ENCODE data around the gene LRRC4B. TPM values are rescaled to one million over a fixed set of nuclear protein-coding genes. Genes with fewer than 3 reads are reported as not detected.

Gene LRRC4B
- total and polyA plus RNA-seq, 3 donors from 2014 or later = 2.8 to 10.1 (median 5.7) TPM

- Histone ChIP-seq H3K27me3 (no peaks in the 10 kb centered on the region), H3K4me1 (no peaks in the 10 kb centered on the region), H3K9me3 (no peaks in the 10 kb centered on the region), H3K27ac (no peak overlapping the region), H3K36me3 (ENCODE audit: low read depth, missing control alignments) (no peaks in the 10 kb centered on the region), H3K4me3 (no peak overlapping the region)
- TF ChIP-seq POLR2A (IDR thresholded peaks at IDR 0.05) (no peak), CTCF (IDR thresholded peaks at IDR 0.05) (no peak)
- WGBS, 2 donors = 88 to 89% methylated on average over 10 of the region's 10 CpGs
- intact Hi-C loops (cut with DNase I; ENCODE audit: low total_unique reads) = no loop called here
- no peak for DNase-seq
Measured at GRCh38 chr19:50485284-50485955, 82.8 kb downstream of the LRRC4B start.

DNA sequence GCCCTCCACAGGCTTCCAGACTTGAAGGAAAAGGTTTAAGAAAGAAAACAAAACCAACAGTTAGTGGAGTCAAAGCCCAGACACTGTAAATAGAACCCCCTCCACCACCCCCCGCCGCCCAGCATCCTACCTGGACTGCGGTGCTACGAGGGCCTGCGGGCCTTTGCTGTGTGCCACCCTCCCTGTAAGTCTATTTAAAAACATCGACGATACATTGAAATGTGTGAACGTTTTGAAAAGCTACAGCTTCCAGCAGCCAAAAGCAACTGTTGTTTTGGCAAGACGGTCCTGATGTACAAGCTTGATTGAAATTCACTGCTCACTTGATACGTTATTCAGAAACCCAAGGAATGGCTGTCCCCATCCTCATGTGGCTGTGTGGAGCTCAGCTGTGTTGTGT is 85.3 kb downstream of the LRRC4B start:
- no peaks in the 10 kb centered on the region for H3K4me1 ChIP-seq
- intact Hi-C loops (cut with DNase I; ENCODE audit: low total_unique reads) = no loop called here
- TF ChIP-seq POLR2A (IDR thresholded peaks at IDR 0.05) = no peak
- TF ChIP-seq CTCF (IDR thresholded peaks at IDR 0.05) = no peak
- H3K9me3 ChIP-seq = no peaks in the 10 kb centered on the region
- H3K4me3 ChIP-seq = no peak overlapping the region
- 80 to 87% methylated on average over 10 of the region's 10 CpGs for WGBS, 2 donors
- H3K36me3 ChIP-seq (ENCODE audit: low read depth, missing control alignments) = no peaks in the 10 kb centered on the region
- no peak for DNase-seq
- H3K27ac ChIP-seq = no peak overlapping the region
- H3K27me3 ChIP-seq = no peaks in the 10 kb centered on the region

- H3K9me3 ChIP-seq = no peaks in the 10 kb centered on the region
- TF ChIP-seq CTCF (IDR thresholded peaks at IDR 0.05) (no peak), POLR2A (IDR thresholded peaks at IDR 0.05) (no peak)
- H3K4me1 ChIP-seq = peaks cover 5% of the 10 kb centered on the region
- intact Hi-C loops (cut with DNase I; ENCODE audit: low total_unique reads) = no loop called here
- no peak for DNase-seq
- H3K27me3 ChIP-seq = no peaks in the 10 kb centered on the region
- H3K27ac ChIP-seq = no peak overlapping the region
- WGBS, 2 donors = 75 to 77% methylated on average over 11 to 16 of the region's 16 CpGs
- H3K36me3 ChIP-seq (ENCODE audit: low read depth, missing control alignments) = no peaks in the 10 kb centered on the region
- no peak overlapping the region for H3K4me3 ChIP-seq
Measured at GRCh38 chr19:50482271-50482855, 85.9 kb downstream of the LRRC4B start.

GRCh38 chr19:50481351-50482149 is 86.7 kb downstream of the LRRC4B start:
- no peak overlapping the region for H3K4me3 ChIP-seq

More at GRCh38 chr19:50481351-50482149, 86.7 kb downstream of the LRRC4B start:
- 86 to 91% methylated on average over 22 to 27 of the region's 27 CpGs for WGBS, 2 donors
- TF ChIP-seq POLR2A (IDR thresholded peaks at IDR 0.05) = no peak
- no peak for TF ChIP-seq CTCF (IDR thresholded peaks at IDR 0.05)
- Histone ChIP-seq H3K36me3 (ENCODE audit: low read depth, missing control alignments) (no peaks in the 10 kb centered on the region), H3K4me1 (peaks cover 9% of the 10 kb centered on the region), H3K27me3 (no peaks in the 10 kb centered on the region), H3K27ac (no peak overlapping the region), H3K9me3 (no peaks in the 10 kb centered on the region)
- intact Hi-C loops (cut with DNase I; ENCODE audit: low total_unique reads) = no loop called here
- no peak for DNase-seq
